GM19452 (cell line): ENCODE measurements around the gene RNF130.

Source experiments
- ATAC-seq: cut with Tn5 transposase; IDR thresholded peaks from one replicate; pipeline ENCODE4 v1.9.1; 2021; ENCODE audit not compliant: unreplicated experiment

Gene RNF130

GRCh38 chr5:180086816-180087399 lies 15.3 kb upstream of the RNF130 start:
- ATAC-seq = no peak

- ATAC-seq = no peak
Observed at GRCh38 chr5:180085837-180086236, 14.3 kb upstream of the RNF130 start.

- ATAC-seq = no peak
Observed at GRCh38 chr5:180084638-180085561, 13.3 kb upstream of the RNF130 start.

- ATAC-seq = no peak
Observed at GRCh38 chr5:180083529-180084060, 12.0 kb upstream of the RNF130 start.

GRCh38 chr5:180082633-180083420 lies 11.3 kb upstream of the RNF130 start:
- no peak for ATAC-seq

- ATAC-seq = no peak
Observed at GRCh38 chr5:180081481-180081880, 9.9 kb upstream of the RNF130 start.

GRCh38 chr5:180080486-180081280 lies 9.1 kb upstream of the RNF130 start:
- no peak for ATAC-seq

- no peak for ATAC-seq
Observed at GRCh38 chr5:180079702-180080466, 8.3 kb upstream of the RNF130 start.

- no peak for ATAC-seq
Observed at GRCh38 chr5:180078348-180078747, 6.8 kb upstream of the RNF130 start.

GRCh38 chr5:180077594-180078284 lies 6.2 kb upstream of the RNF130 start:
- no peak for ATAC-seq

GRCh38 chr5:180075703-180076102 lies 4.1 kb upstream of the RNF130 start:
- no peak for ATAC-seq

- no peak for ATAC-seq
Observed at GRCh38 chr5:180074462-180074861, 2.9 kb upstream of the RNF130 start.

- ATAC-seq = no peak
Observed at GRCh38 chr5:180072556-180072955, 997 bp upstream of the RNF130 start.

GRCh38 chr5:180072256-180072548 lies 643 bp upstream of the RNF130 start:
- no peak for ATAC-seq

GRCh38 chr5:180070756-180071530 lies 616 bp downstream of the RNF130 start:
- ATAC-seq = peak; percentile 28

GRCh38 chr5:180069589-180070247 lies 1.8 kb downstream of the RNF130 start:
- no peak for ATAC-seq

GRCh38 chr5:180068519-180069090 lies 3.0 kb downstream of the RNF130 start:
- no peak for ATAC-seq

GRCh38 chr5:180067986-180068385 lies 3.6 kb downstream of the RNF130 start:
- no peak for ATAC-seq
